Measurements from ENCODE around the gene RBM27. TPM values are rescaled to one million over a fixed set of nuclear protein-coding genes. Genes with fewer than 3 reads are reported as not detected.
"Not testable (repeated sequence)": the region's sequence is repeated elsewhere in the genome, so short reads cannot be mapped to it uniquely, and the experiment has no call there.

Gene RBM27
- total RNA-seq, 1 experiment from 2014 or later = 22.5 TPM

- Histone ChIP-seq H3K4me1 (ENCODE audit: control insufficient read depth, insufficient read depth, low read length) (peaks cover 8% of the 10 kb centered on the region; the same call in 1 of the 2 replicates), H3K27me3 (ENCODE audit: control insufficient read depth, insufficient read depth, low read length) (no peaks in the 10 kb centered on the region), H3K36me3 (ENCODE audit: control insufficient read depth, insufficient read depth, low read length) (no peaks in the 10 kb centered on the region), H3K27ac (ENCODE audit: low read length) (no peak overlapping the region), H3K9me3 (ENCODE audit: control insufficient read depth, insufficient read depth, low read depth, low read length) (no peaks in the 10 kb centered on the region), H3K4me3 (ENCODE audit: low read depth in 2 of 2, low read length in 2 of 2) (no peak overlapping the region)
- DNase-seq (ENCODE audit: low read depth, low spot score) = no peak
- ChIA-PET POLR2A (interaction anchor here (0.6 kb wide), 1 partner anchor 10 kb away, joined by 3 read pairs; the partner anchor contains the start of gene RBM27), CTCF (interaction anchor here (0.7 kb wide), 1 partner anchor 405 kb away, joined by 3 read pairs; no protein-coding TSS in a partner anchor)
- TF ChIP-seq TCF7L2 (IDR thresholded peaks at IDR 0.05; ENCODE audit: low read depth, low read length) (0 out of 2 replicates have a peak, but pooled peaks have one; percentile 58), REST (IDR thresholded peaks at IDR 0.05; ENCODE audit: insufficient read depth in 1 of 2, low read depth in 2 of 2, low read length in 1 of 2) (no peak), CTCF (IDR thresholded peaks at IDR 0.05) (no peak)
- BruUV-seq (replicated peaks) = TSS peak; percentile 3
- intact Hi-C loops (cut with micrococcal nuclease; ENCODE audit: unreplicated experiment) (no loop called here), in situ Hi-C loops (cut with HindIII; ENCODE audit: low pct_unique_long_range_greater_than_20kb, low sequenced_read_pairs) (no loop called here)
- no peak for ATAC-seq
Measured at GRCh38 chr5:146213210-146213826, 9.9 kb downstream of the RBM27 start.

GRCh38 chr5:146214881-146215280, 11.5 kb downstream of the RBM27 start:
- H3K36me3 ChIP-seq (ENCODE audit: control insufficient read depth, insufficient read depth, low read length); H3K4me3 ChIP-seq (ENCODE audit: low read depth in 2 of 2, low read length in 2 of 2); BruUV-seq (replicated peaks); H3K27me3 ChIP-seq (ENCODE audit: control insufficient read depth, insufficient read depth, low read length); DNase-seq (ENCODE audit: low read depth, low spot score); intact Hi-C loops (cut with micrococcal nuclease; ENCODE audit: unreplicated experiment); ATAC-seq; CTCF ChIA-PET; H3K4me1 ChIP-seq (ENCODE audit: control insufficient read depth, insufficient read depth, low read length); POLR2A ChIA-PET; H3K9me3 ChIP-seq (ENCODE audit: control insufficient read depth, insufficient read depth, low read depth, low read length); H3K27ac ChIP-seq (ENCODE audit: low read length); in situ Hi-C loops (cut with HindIII; ENCODE audit: low pct_unique_long_range_greater_than_20kb, low sequenced_read_pairs): not testable (repeated sequence)

- ChIA-PET POLR2A (no interaction called here), CTCF (no interaction called here)
- BruUV-seq (replicated peaks) = no TSS peak
- no peak overlapping the region for H3K27ac ChIP-seq (ENCODE audit: low read length)
- H3K36me3 ChIP-seq (ENCODE audit: control insufficient read depth, insufficient read depth, low read length) = no peaks in the 10 kb centered on the region
- no peaks in the 10 kb centered on the region for H3K9me3 ChIP-seq (ENCODE audit: control insufficient read depth, insufficient read depth, low read depth, low read length)
- H3K4me1 ChIP-seq (ENCODE audit: control insufficient read depth, insufficient read depth, low read length) = 0 out of 2 replicates have a peak, but pooled peaks cover 3% of the 10 kb centered on the region
- ATAC-seq = no peak
- no peaks in the 10 kb centered on the region for H3K27me3 ChIP-seq (ENCODE audit: control insufficient read depth, insufficient read depth, low read length)
- intact Hi-C loops (cut with micrococcal nuclease; ENCODE audit: unreplicated experiment) = no loop called here
- DNase-seq (ENCODE audit: low read depth, low spot score) = no peak
- TF ChIP-seq SIN3A (IDR thresholded peaks at IDR 0.05; ENCODE audit: borderline replicate concordance, insufficient read depth, low read depth, low read length) (no peak), CTCF (IDR thresholded peaks at IDR 0.05) (no peak), REST (IDR thresholded peaks at IDR 0.05; ENCODE audit: insufficient read depth in 1 of 2, low read depth in 2 of 2, low read length in 1 of 2) (no peak), POLR2AphosphoS5 (IDR thresholded peaks at IDR 0.05; ENCODE audit: low read depth, low read length) (no peak), TCF7L2 (IDR thresholded peaks at IDR 0.05; ENCODE audit: low read depth, low read length) (no peak)
- H3K4me3 ChIP-seq (ENCODE audit: low read depth in 2 of 2, low read length in 2 of 2) = no peak overlapping the region
- in situ Hi-C loops (cut with HindIII; ENCODE audit: low pct_unique_long_range_greater_than_20kb, low sequenced_read_pairs) = no loop called here
Measured at GRCh38 chr5:146218168-146218567, 14.8 kb downstream of the RBM27 start.

All from Panc1 (cell line).